Testis (tissue), 3 donors: Measurements from ENCODE around the gene CDON. TPM values are rescaled to one million over a fixed set of nuclear protein-coding genes. Genes with fewer than 3 reads are reported as not detected.

Experiments used
- DNase-seq: peaks from one replicate; pipeline ENCODE4 v3.0.0-alpha.2; 2019
- H3K27ac ChIP-seq, 2 donors: fragments of 200-600 bp; sonication (generic); one replicate each; pipeline ENCODE4 v1.5.1; 2019
- H3K27me3 ChIP-seq: fragments of 200-600 bp; sonication (generic); one replicate; pipeline ENCODE4 v1.5.1; 2019
- H3K36me3 ChIP-seq: fragments of 200-600 bp; sonication (generic); one replicate; pipeline ENCODE4 v1.5.1; 2017; ENCODE audit warnings: low read depth; ENCODE audit errors: missing control alignments
- H3K4me1 ChIP-seq: fragments of 200-600 bp; sonication (generic); one replicate; pipeline ENCODE4 v1.5.1; 2019
- H3K4me3 ChIP-seq, 2 donors: fragments of 200-600 bp; sonication (generic); one replicate each; pipeline ENCODE4 v1.5.1; 2017 to 2019
- H3K9me3 ChIP-seq: fragments of 200-600 bp; sonication (generic); one replicate; pipeline ENCODE4 v1.5.1; 2017
- CTCF ChIP-seq, 3 experiments: fragments of 450-650 bp in 2 of 3; fragments of 200-600 bp in 1 of 3; sonication (generic) in 1 of 3; IDR thresholded peaks; one replicate each; pipeline ENCODE4 v1.5.1; 2016 to 2019; ENCODE audit warnings: antibody characterized with exemption in 3 of 3, mild to moderate bottlenecking in 2 of 3, moderate library complexity in 1 of 3
- POLR2A ChIP-seq: fragments of 450-650 bp; IDR thresholded peaks from one replicate; pipeline ENCODE4 v1.6.1; 2017; ENCODE audit warnings: antibody characterized with exemption, mild to moderate bottlenecking, moderate library complexity
- WGBS, 2 donors: methylation state at CpG; one replicate each; pipeline ENCODE4 v1.1.5; 2018; 5-methylcytosine and 5-hydroxymethylcytosine counted together
- intact Hi-C: fragments of 100-400 bp; cut with DNase I; formaldehyde crosslinking; loops from one replicate; pipeline ENCODE4 v1.15.1; 2023; ENCODE audit warnings: low total_unique reads
- polyA plus RNA-seq: library from polyadenylated mRNA; stranded (reverse); fragments of 350-450 nt; fragmentation: Illumina TruSeq; extraction: RNeasy Lipid Tissue Mini Kit (QIAGEN cat#74804); gene quantifications from one replicate; pipeline ENCODE4 v1.2.3, GENCODE V29; 2014; ENCODE audit warnings: low read depth, low replicate concordance; ENCODE audit not compliant: insufficient read depth
- total RNA-seq, 2 donors: library from RNA; depleted of rRNA; stranded (reverse); fragments of >200 nt; gene quantifications; one replicate each; pipeline ENCODE4 v1.2.3, GENCODE V29; 2016

Gene CDON
- total and polyA plus RNA-seq, 3 donors from 2014 or later: 20.6 to 27.7 (median 23.9) TPM

- no peak for DNase-seq
- WGBS, 2 donors: 84 to 89% methylated on average over 7 of the region's 7 CpGs
- Histone ChIP-seq H3K4me1 (peaks cover 32% of the 10 kb centered on the region), H3K36me3 (no peaks in the 10 kb centered on the region), H3K27me3 (no peaks in the 10 kb centered on the region), H3K9me3 (no peaks in the 10 kb centered on the region), H3K4me3 (no peak overlapping the region), H3K27ac (no peak overlapping the region)
- TF ChIP-seq POLR2A (no peak), CTCF (IDR thresholded peaks at IDR 0.05) (no peak)
- intact Hi-C loops: no loop called here
These were observed 35.6 kb upstream of the CDON start for GRCh38 chr11:126098204-126098769.

- H3K27ac ChIP-seq: no peak overlapping the region
- no peak overlapping the region for H3K4me3 ChIP-seq
- H3K36me3 ChIP-seq: no peaks in the 10 kb centered on the region
- no peaks in the 10 kb centered on the region for H3K27me3 ChIP-seq
- 90 to 93% methylated on average over 4 of the region's 4 CpGs for WGBS, 2 donors
- peaks cover 7% of the 10 kb centered on the region for H3K4me1 ChIP-seq
- TF ChIP-seq CTCF (IDR thresholded peaks at IDR 0.05): no peak
- TF ChIP-seq POLR2A: no peak
- intact Hi-C loops: no loop called here
- H3K9me3 ChIP-seq: no peaks in the 10 kb centered on the region
- no peak for DNase-seq
These were observed 33.1 kb upstream of the CDON start for GRCh38 chr11:126095745-126096144.

- no peaks in the 10 kb centered on the region for H3K36me3 ChIP-seq
- TF ChIP-seq CTCF (IDR thresholded peaks at IDR 0.05): no peak
- no peak for TF ChIP-seq POLR2A
- no peak overlapping the region for H3K27ac ChIP-seq
- no peak overlapping the region for H3K4me3 ChIP-seq
- H3K9me3 ChIP-seq: no peaks in the 10 kb centered on the region
- no peaks in the 10 kb centered on the region for H3K27me3 ChIP-seq
- no peaks in the 10 kb centered on the region for H3K4me1 ChIP-seq
- no peak for DNase-seq
- intact Hi-C loops: no loop called here
- 92 to 94% methylated on average over 5 of the region's 5 CpGs for WGBS, 2 donors
These were observed 27.8 kb upstream of the CDON start for GRCh38 chr11:126090452-126090851.

GRCh38 chr11:126088999-126089398 lies 26.3 kb upstream of the CDON start:
- Histone ChIP-seq H3K36me3 (no peaks in the 10 kb centered on the region), H3K9me3 (no peaks in the 10 kb centered on the region), H3K4me3 (no peak overlapping the region), H3K4me1 (no peaks in the 10 kb centered on the region), H3K27me3 (no peaks in the 10 kb centered on the region), H3K27ac (no peak overlapping the region)
- WGBS, 2 donors: 72 to 82% methylated on average over 1 of the region's 1 CpG
- intact Hi-C loops: no loop called here
- TF ChIP-seq POLR2A: no peak
- no peak for TF ChIP-seq CTCF (IDR thresholded peaks at IDR 0.05)
- no peak for DNase-seq

- intact Hi-C loops: no loop called here
- Histone ChIP-seq H3K4me3 (no peak overlapping the region), H3K27ac (no peak overlapping the region), H3K27me3 (no peaks in the 10 kb centered on the region), H3K9me3 (no peaks in the 10 kb centered on the region), H3K4me1 (no peaks in the 10 kb centered on the region), H3K36me3 (no peaks in the 10 kb centered on the region)
- DNase-seq: no peak
- WGBS, 2 donors: 79 to 88% methylated on average over 5 of the region's 5 CpGs
- TF ChIP-seq POLR2A (no peak), CTCF (IDR thresholded peaks at IDR 0.05) (no peak)
These were observed 23.6 kb upstream of the CDON start for GRCh38 chr11:126086248-126086647.
